Measurements from ENCODE around the gene COL13A1. TPM values are rescaled to one million over a fixed set of nuclear protein-coding genes. Genes with fewer than 3 reads are reported as not detected.

COL13A1 gene
- total RNA-seq, 4 donors from 2014 or later, result 0.19 to 6.9 (median 2.4) TPM

DNA sequence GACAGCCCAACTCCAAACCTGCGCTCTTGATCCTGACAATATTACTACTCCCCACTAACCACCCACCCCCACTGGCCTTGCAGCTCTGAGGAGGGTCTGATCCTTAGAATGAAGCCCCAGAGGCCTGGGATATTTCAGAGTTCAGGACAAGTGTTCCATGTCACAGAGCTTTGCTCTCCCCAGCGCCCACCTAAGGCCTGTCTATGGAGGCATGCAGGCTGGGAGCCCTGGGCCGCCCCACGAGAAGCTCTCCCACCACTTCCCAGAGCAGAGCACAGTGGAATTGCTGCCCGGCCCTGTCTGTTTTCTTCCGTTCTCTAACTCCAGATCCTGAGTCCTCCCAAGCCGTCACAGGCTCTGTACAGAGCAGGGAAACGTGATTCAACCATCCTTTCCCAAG lies 74.6 kb downstream of the COL13A1 start:
- Histone ChIP-seq H3K27ac (no peak overlapping the region), H3K36me3 (no peaks in the 10 kb centered on the region), H3K4me3 (no peak overlapping the region), H3K4me1 (no peaks in the 10 kb centered on the region), H3K9me3 (no peaks in the 10 kb centered on the region), H3K27me3 (no peaks in the 10 kb centered on the region)
- ATAC-seq, result no peak
- intact Hi-C loops (cut with DNase I; ENCODE audit: low total_unique reads), result no loop called here
- no peak for DNase-seq
- in situ Hi-C loops (cut with MboI; ENCODE audit: low sequenced_read_pairs in 4 of 4), result no loop called here
- no peak for TF ChIP-seq POLR2A (IDR thresholded peaks at IDR 0.05)
- TF ChIP-seq CTCF (IDR thresholded peaks at IDR 0.05 in 4 of 5, conservative IDR thresholded peaks at IDR 0.05 in 1 of 5), result no peak

DNA sequence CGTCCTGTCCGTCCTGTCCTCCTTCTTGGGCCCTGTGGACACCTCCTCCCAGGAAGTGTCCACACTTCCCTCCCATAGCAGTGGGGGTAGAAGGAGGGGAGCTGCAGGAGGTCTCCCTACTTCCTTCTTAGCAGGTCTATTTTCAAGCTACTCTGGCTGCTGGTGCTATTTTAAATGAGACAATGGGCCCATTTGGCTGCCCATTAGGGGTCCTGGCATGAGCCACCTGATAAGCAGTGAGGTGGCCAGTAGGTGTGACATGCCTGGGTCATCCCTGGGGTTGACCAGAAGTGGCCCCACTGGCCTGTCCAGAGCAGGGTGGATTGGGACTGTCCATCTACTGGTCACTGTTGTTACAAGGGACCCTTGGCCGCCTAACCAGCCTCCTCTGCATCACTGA lies 75.2 kb downstream of the COL13A1 start:
- ATAC-seq, result peak in 1 of 2 donors; percentile 14
- intact Hi-C loops (cut with DNase I; ENCODE audit: low total_unique reads), result no loop called here
- Histone ChIP-seq H3K36me3 (no peaks in the 10 kb centered on the region), H3K9me3 (no peaks in the 10 kb centered on the region), H3K27ac (no peak overlapping the region), H3K4me3 (no peak overlapping the region), H3K27me3 (no peaks in the 10 kb centered on the region), H3K4me1 (no peaks in the 10 kb centered on the region)
- no peak for DNase-seq
- in situ Hi-C loops (cut with MboI; ENCODE audit: low sequenced_read_pairs in 4 of 4), result no loop called here
- TF ChIP-seq POLR2A (IDR thresholded peaks at IDR 0.05), result no peak
- no peak for TF ChIP-seq CTCF (IDR thresholded peaks at IDR 0.05 in 4 of 5, conservative IDR thresholded peaks at IDR 0.05 in 1 of 5)

- H3K4me1 ChIP-seq, result no peaks in the 10 kb centered on the region
- no peak for TF ChIP-seq POLR2A (IDR thresholded peaks at IDR 0.05)
- TF ChIP-seq CTCF (IDR thresholded peaks at IDR 0.05 in 4 of 5, conservative IDR thresholded peaks at IDR 0.05 in 1 of 5), result no peak
- H3K27me3 ChIP-seq, result no peaks in the 10 kb centered on the region
- no peaks in the 10 kb centered on the region for H3K36me3 ChIP-seq
- no peaks in the 10 kb centered on the region for H3K9me3 ChIP-seq
- ATAC-seq (no peak), DNase-seq (no peak)
- no peak overlapping the region for H3K27ac ChIP-seq
- in situ Hi-C loops (cut with MboI; ENCODE audit: low sequenced_read_pairs in 4 of 4) (no loop called here), intact Hi-C loops (cut with DNase I; ENCODE audit: low total_unique reads) (no loop called here)
- H3K4me3 ChIP-seq, result no peak overlapping the region
Observed at GRCh38 chr10:69878038-69878437, 76.3 kb downstream of the COL13A1 start.

DNA sequence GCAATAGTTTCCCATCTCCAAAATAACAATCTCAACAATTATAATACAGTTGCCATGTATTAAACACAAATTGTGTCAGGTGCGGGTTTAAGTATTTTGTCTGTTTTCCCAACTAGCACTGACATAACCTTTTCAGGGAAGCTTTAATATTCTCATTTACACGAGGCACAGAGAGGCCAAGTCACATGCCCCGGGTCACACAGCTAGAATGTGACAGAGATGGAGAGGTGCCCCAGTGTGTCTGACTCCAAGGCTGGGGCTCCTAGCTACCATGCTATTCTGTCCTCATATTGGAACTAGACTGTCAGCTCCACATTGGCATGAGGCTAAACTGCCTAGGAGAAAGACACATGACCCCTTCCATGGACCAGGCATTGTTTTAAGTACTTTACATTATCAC lies 77.2 kb downstream of the COL13A1 start:
- H3K4me3 ChIP-seq, result no peak overlapping the region
- intact Hi-C loops (cut with DNase I; ENCODE audit: low total_unique reads) (no loop called here), in situ Hi-C loops (cut with MboI; ENCODE audit: low sequenced_read_pairs in 4 of 4) (no loop called here)
- H3K4me1 ChIP-seq, result no peaks in the 10 kb centered on the region
- no peaks in the 10 kb centered on the region for H3K27me3 ChIP-seq
- H3K9me3 ChIP-seq, result no peaks in the 10 kb centered on the region
- H3K36me3 ChIP-seq, result no peaks in the 10 kb centered on the region
- ATAC-seq (no peak), DNase-seq (no peak)
- TF ChIP-seq POLR2A (IDR thresholded peaks at IDR 0.05) (no peak), CTCF (IDR thresholded peaks at IDR 0.05 in 4 of 5, conservative IDR thresholded peaks at IDR 0.05 in 1 of 5) (no peak)
- no peak overlapping the region for H3K27ac ChIP-seq

DNA sequence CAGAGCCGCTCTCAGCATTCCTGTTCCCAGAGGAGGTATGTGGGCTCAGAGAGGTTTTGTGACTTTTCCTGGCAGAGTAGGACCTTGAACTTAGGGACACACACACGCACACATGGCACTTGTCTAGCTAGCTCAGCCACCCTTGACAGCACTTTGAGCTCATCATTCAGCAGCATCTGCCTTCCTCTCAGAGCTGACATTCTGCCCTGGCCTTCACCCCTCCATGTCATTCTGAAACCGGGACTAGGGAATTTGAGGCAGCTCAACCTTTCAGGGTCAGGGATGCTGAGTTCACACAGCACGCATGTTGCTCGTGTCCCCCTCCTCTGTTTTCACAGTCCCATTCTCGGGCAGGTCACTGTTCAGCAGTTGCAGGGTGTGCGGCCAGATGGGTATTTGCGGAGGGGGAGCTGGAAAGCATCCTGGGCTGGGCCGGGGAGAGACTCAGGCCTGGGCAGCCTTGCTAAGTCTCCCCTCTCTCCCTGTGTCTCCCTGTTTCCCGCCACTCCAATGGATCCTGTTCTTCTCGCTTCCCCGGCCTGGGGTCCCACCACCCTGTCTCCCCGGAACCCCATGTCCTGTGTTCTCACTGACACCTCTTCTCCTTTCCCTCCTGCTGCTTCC lies 78.0 kb downstream of the COL13A1 start:
- H3K4me3 ChIP-seq, result no peak overlapping the region
- in situ Hi-C loops (cut with MboI; ENCODE audit: low sequenced_read_pairs in 4 of 4) (no loop called here), intact Hi-C loops (cut with DNase I; ENCODE audit: low total_unique reads) (no loop called here)
- H3K27ac ChIP-seq, result no peak overlapping the region
- no peaks in the 10 kb centered on the region for H3K27me3 ChIP-seq
- H3K36me3 ChIP-seq, result no peaks in the 10 kb centered on the region
- H3K4me1 ChIP-seq, result no peaks in the 10 kb centered on the region
- ATAC-seq (no peak), DNase-seq (no peak)
- H3K9me3 ChIP-seq, result no peaks in the 10 kb centered on the region
- TF ChIP-seq POLR2A (IDR thresholded peaks at IDR 0.05), result no peak
- no peak for TF ChIP-seq CTCF (IDR thresholded peaks at IDR 0.05 in 4 of 5, conservative IDR thresholded peaks at IDR 0.05 in 1 of 5)
